ENCODE measurements around the gene SNTG2.
A peak's percentile ranks its signal among the peaks of the same experiment; 100 is the strongest.
"Not testable (repeated sequence)": the region's sequence is repeated elsewhere in the genome, so short reads cannot be mapped to it uniquely, and the experiment has no call there.

Gene SNTG2

GRCh38 chr2:1350111-1350510 lies 399.5 kb downstream of the SNTG2 start:
- DNase-seq, result no peak

DNA sequence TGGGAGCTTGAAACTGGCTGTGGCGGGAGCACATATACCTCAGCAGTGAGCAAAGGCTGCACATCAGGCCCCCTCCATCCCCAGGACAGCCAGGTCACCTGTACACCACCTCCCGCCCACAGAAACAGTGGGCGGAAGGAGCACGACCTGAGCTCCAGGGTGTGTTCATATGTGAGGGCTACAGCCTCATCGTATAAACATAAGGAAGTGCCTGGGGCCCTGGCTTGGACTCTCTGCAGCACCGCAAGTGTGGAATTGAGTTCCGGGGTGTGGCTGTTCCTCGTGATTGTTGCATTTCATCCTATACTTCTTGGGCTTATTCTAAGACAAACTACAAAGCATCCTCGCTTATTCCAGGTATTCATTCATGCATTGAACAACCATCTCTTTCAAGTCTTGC lies 402.5 kb downstream of the SNTG2 start:
- no peak for DNase-seq

DNA sequence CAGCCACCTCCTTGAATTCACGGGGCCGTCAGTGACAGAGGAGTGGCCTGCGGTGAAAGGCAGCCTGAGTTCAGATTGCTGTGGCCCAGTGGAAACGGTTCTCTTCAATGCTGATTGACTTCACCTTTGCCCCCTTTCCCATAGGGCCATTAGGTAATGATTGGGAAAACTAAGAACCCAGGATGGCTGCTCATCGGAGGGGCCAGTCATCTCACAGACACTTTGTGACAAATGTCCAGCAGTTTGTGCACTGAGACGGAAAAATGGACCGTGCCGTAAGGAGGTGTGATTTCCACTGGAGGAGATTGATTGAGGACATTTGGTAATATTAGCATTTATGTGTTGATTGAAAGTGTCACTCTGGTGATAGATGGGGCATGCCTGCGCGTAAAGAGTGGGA lies 402.9 kb downstream of the SNTG2 start:
- no peak for DNase-seq

DNA sequence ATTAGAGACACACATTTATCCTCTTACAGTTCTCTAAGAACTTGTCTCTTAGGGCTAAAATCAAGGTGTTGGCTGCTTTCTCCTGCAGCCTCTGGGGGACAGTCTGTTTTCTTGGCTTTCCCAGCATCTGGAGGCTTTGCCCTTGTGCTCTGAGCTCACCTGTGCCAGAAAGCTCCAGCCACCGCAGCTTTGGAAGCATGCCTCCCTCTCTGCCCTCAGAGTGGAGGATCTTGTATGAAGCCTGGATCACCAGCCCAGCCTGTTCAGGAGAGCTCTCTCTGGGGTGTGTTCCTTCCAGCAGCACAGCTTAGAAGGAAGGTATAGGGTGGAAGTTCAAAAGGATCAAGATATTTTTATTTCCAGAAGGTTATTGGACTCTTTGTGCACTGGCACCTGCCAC lies 409.5 kb downstream of the SNTG2 start:
- DNase-seq, result no peak

DNA sequence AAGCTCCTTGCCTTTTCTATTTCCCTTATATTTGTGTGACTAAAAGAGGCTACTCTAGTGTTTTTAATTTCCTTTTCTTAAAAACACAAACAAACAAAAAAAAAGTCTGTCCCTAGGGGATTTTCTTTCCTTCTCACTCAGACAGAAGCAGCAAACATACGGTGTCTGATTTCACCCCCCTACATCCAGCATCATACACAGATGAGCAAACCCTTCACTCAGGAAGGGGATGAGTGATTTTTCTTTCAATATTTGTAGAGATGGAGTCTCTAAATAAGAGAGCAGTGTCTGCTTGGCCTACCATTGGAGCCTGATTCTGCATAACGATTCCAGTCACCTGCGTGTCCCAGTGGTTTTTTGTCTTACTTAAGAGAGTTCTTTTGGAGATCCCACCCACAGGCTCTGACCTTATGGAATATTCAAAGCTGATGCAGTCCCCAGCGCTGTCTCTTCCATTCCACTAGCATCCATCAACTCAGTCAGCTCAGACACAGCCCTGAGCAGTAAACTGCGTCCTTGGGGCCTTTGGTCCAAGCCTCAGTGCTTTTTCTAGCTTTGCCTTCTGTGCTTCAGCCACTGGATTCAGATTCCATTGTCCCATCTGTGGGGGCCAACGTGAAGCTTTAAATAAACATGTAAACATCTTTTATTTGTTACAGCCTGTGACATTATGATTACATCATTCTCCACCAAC lies 410.1 kb downstream of the SNTG2 start:
- no peak for DNase-seq

DNA sequence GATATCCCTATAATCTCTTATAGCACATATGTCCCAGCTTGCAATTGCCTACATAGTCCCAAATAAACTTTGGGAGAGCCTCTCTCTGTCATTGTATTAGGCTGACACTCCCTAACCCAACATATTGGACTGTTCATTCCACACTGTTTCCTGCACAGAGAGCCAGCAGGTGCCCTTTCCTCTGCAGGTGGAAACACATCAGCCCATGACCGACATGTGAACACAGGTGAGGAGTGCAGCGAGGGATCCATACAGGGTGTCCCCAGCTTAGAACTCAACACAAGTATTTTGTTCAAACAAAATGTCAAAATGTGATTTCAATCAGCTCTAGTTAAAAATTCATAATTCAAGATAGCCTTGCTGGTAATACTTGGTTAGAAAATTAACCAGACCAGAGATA lies 412.7 kb downstream of the SNTG2 start:
- no peak for DNase-seq

DNA sequence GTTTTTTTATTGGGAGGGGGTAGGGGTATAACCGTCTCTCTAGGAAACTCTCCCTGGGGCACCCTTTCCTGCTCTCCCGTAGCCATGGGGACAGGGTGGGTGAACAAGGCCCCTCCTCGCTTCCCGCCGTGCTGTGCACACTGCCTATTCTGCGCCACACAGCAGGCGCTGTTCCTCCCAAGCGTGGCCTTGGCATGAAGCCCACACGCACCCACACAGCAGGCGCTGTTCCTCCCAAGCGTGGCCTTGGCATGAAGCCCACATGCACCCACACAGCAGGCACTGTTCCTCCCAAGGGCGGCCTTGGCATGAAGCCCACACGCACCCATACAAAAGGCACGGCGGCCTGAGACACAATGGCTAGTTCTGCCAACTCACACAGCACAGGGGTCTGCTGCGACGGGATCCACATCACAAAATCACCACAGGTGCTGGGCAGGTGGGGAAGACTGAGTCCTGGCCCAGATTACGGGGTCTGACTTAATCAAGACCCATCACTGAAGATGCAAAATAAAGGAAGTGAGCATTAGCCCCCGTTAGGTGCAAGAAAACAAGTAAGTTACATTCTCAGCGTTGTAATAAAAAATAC lies 416.0 kb downstream of the SNTG2 start:
- DNase-seq, result peak; percentile 16

DNA sequence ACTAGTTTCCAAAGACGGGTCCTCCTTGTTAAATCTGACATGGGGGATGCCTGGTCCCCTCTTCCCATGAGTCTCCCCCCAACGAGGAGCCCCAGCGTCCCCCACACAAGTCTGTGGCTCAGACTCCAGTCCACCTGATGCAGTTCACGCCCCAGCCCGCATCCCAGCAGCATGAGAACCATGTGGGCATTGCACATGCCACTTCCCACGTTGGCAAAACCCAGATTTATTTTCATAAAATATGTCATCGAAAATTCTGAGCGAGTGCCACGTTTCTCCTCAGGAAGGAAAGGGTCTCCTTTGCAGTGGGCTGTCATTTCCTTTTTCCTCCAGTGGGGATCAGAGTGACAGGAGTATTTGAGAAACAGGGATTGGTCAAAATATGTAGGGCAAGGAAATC lies 417.0 kb downstream of the SNTG2 start:
- no peak for DNase-seq

DNA sequence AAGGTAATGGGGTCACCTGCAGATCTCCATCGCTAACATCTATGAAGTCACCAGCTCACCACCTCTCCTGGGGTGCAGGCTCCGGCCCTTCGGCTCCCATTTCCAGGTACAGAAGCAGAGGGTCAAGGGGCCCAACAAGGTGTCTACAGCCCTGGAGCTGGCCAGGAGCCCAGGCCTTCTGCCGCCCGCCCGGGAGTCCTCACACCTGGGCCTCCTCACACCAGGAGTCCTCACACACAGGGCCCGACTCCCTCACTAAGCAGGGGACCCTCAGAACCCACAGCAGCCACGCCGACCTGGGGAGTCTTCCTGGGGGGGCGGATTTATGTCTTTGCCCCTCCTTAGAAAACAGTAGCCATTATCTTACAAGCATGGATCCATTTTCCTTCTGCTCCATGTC lies 419.3 kb downstream of the SNTG2 start:
- DNase-seq, result no peak

DNA sequence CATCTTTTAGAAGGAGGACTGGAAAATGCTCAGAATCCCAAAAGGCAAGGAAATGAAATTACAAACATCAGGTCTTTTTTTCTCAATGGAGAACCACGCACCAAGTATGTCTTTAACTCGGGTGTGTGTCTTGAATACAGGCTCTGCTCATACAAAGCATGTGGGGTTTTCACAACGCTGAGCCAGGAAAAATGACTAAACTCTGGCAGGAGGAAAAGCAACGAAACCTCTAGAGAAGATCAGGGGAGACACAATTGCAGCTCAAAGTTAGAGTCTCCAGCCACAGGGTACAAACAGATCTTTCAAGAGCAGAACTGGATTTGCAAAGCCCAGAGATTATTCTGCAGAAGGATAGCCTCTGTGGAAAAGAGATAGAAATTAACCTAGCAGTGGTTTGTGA lies 419.8 kb downstream of the SNTG2 start:
- no peak for DNase-seq

GRCh38 chr2:1371082-1371481 lies 420.4 kb downstream of the SNTG2 start:
- no peak for DNase-seq

- no peak for DNase-seq
Observed at GRCh38 chr2:1373830-1374229, 423.2 kb downstream of the SNTG2 start.

DNA sequence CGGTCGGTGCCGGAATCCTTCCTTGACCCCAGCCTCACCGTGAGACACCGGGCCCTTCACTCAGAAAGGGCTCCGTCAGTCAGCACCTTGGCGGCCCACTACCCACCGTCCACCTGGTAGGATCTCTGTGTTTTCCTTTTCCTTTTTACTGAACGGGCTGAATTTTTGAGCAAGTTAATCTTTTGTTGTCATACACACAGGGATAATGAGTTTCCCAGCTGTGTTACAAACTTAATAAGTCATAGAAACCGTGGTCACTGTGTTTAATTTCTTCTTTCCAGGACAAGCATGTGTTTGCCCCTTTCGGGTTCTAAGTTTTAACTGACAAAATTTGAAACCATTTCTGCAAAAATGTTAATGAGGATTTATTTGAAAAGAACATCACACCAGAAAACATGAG lies 423.6 kb downstream of the SNTG2 start:
- no peak for DNase-seq

- DNase-seq, result no peak
Observed at GRCh38 chr2:1375794-1376193, 425.1 kb downstream of the SNTG2 start.

DNA sequence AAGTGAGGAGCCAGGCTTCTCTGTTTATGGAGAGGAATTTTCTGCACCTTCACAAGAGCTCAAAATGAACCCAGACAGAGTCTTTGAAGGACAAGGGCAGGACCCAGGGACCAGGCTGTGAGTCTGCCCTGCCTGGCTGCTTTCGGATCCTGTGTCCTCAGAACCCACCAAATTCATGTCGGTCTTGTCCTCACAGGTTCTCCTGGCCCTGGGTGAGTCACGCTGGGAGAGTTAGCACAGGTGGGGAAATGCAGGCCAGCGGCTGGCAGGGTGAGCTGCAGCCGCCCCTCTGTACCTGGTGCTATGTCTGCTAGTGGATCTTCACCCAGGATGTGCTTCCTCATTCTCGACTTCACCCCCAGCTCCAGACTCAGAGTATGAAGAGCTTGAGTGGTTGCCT lies 426.8 kb downstream of the SNTG2 start:
- DNase-seq, result no peak

- DNase-seq, result no peak
Observed at GRCh38 chr2:1378456-1379150, 428.0 kb downstream of the SNTG2 start.

DNA sequence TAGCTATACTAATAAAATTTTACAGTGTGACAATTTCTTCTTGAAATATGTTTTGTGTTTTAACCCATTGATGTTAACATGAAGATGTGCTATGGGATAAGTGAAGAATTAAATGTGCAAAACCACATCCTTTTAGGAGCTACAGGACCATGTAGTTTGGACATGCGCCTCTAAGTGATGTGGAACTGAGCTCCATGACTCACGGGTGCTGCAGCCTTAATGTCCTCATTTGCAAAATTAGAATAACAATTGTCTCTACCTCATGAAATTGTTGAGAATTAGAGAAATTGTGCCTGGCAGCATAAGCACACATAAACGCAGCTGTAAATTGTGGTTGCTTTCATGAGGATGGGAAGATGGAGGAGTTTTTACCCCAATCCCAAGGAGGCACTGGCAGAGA lies 431.0 kb downstream of the SNTG2 start:
- no peak for DNase-seq

DNA sequence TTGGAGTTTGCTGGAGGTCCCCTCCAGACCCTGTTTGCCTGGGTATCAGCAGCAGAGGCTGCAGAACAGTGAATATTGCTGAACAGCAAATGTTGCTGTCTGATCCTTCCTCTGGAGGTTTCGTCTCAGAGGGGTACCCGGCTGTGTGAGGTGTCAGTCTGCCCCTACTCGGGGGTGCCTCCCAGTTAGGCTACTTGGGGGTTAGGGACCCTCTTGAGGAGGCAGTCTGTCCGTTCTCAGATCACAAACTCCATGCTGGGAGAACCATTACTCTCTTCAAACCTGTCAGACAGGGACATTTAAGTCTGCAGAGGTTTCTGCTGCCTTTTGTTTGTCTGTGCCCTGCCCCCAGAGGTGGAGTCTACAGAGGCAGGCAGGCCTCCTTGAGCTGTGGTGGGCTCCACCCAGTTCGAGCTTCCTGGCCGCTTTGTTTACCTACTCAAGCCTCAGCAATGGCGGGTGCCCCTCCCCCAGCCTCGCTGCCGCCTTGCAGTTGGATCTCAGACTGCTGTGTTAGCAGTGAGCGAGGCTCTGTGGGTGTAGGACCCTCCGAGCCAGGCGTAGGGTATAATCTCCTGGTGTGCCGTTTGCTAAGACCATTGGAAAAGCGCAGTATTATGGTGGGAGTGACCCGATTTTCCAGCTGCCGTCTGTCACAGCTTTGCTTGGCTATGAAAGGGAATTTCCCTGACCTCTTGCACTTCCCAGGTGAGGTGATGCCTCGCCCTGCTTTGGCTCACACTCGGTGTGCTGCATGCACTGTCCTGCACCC lies 437.5 kb downstream of the SNTG2 start:
- not testable (repeated sequence) for DNase-seq

GRCh38 chr2:1390118-1390517 lies 439.5 kb downstream of the SNTG2 start:
- not testable (repeated sequence) for DNase-seq

DNA sequence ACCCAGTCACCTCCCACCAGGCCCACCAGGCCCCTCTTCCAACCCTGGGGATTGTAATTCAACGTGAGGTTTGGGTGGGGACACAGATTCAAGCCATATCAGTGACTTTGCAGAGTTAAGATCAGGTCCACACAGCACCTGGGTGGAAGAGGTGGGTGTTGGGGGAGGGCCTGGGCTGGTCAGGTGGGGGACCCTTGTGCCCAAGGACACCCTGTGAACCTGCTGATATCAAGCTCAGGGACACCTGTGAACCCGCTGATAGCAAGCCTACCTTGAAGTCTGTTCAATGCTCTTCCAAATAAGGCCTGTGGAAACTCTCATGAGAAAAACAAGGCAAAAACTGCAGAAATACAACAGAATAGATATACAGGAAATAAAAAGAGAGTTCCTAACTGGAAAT lies 442.7 kb downstream of the SNTG2 start:
- no peak for DNase-seq

- DNase-seq, result no peak
Observed at GRCh38 chr2:1394709-1395408, 444.2 kb downstream of the SNTG2 start.

DNA sequence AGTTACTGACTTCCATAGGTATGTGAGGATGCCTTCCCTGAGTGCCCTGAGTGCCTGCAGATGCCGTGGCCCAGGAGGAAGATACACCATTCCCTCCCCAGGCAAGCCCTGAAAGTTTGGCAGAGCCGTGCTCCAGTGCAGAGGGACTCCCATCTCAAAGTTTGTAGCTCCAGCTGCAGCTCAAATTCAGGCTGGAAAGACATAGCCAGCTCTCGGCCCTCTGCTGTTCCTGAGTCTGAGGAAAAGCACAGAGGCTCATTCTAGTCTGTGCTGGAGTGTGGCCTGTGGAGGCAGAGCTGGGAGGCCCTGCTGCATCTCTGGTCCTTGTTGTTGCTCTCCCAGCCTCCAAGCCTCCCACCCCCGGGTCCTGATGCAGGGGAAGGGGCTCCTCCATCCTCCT lies 446.7 kb downstream of the SNTG2 start:
- no peak for DNase-seq

- no peak for DNase-seq
Observed at GRCh38 chr2:1398191-1398590, 447.5 kb downstream of the SNTG2 start.

Measured in hematopoietic multipotent progenitor cell treated with erythropoietin and hydrocortisone succinate and interleukin-3 and kit ligand, for 8 days (in vitro differentiated cells).